ENCODE data around the gene TTLL11.

The TTLL11 gene

GRCh38 chr9:121926351-121926801 lies 166.7 kb downstream of the TTLL11 start:
- no peaks in the 10 kb centered on the region for H3K9me3 ChIP-seq (ENCODE audit: severe bottlenecking)
- DNase-seq = no peak
- H3K36me3 ChIP-seq = no peaks in the 10 kb centered on the region
- H3K27me3 ChIP-seq (ENCODE audit: insufficient read depth, low read depth, severe bottlenecking) = no peaks in the 10 kb centered on the region
- TF ChIP-seq, protein P1, sequence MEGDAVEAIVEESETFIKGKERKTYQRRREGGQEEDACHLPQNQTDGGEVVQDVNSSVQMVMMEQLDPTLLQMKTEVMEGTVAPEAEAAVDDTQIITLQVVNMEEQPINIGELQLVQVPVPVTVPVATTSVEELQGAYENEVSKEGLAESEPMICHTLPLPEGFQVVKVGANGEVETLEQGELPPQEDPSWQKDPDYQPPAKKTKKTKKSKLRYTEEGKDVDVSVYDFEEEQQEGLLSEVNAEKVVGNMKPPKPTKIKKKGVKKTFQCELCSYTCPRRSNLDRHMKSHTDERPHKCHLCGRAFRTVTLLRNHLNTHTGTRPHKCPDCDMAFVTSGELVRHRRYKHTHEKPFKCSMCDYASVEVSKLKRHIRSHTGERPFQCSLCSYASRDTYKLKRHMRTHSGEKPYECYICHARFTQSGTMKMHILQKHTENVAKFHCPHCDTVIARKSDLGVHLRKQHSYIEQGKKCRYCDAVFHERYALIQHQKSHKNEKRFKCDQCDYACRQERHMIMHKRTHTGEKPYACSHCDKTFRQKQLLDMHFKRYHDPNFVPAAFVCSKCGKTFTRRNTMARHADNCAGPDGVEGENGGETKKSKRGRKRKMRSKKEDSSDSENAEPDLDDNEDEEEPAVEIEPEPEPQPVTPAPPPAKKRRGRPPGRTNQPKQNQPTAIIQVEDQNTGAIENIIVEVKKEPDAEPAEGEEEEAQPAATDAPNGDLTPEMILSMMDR (IDR thresholded peaks at IDR 0.05; ENCODE audit: low read depth, low read length) = no peak
- H3K4me3 ChIP-seq (ENCODE audit: low read depth, low read length) = no peak overlapping the region
- H3K27ac ChIP-seq = no peak overlapping the region

- TF ChIP-seq, protein P1 (IDR thresholded peaks at IDR 0.05; ENCODE audit: low read depth, low read length) = no peak
- H3K4me3 ChIP-seq (ENCODE audit: low read depth, low read length) = no peak overlapping the region
- no peak for DNase-seq
Observed at GRCh38 chr9:121925935-121926334, 167.2 kb downstream of the TTLL11 start.

DNA sequence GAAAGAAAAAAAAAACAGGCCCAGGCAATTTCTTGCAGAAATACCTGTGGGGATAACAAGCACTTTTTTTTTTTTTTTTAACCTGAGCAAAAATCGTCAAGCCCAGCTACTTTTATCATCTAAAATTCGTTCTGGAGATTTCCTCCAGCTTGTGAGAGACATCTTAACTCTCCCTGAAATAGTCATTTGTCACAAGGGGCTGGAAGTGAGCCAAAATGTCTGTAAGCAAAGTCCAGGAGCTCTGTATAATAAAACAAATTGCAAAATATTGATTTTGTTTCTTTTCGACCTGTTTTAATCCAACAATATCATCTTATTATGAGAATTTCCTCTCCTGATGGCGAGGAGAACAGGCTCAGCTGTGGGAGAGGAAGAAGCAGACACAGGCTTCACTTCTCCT lies 168.4 kb downstream of the TTLL11 start:
- H3K36me3 ChIP-seq = no peaks in the 10 kb centered on the region
- no peak for DNase-seq
- no peaks in the 10 kb centered on the region for H3K27me3 ChIP-seq (ENCODE audit: insufficient read depth, low read depth, severe bottlenecking)
- no peaks in the 10 kb centered on the region for H3K9me3 ChIP-seq (ENCODE audit: severe bottlenecking)
- TF ChIP-seq, protein P1 (IDR thresholded peaks at IDR 0.05; ENCODE audit: low read depth, low read length) = no peak
- no peak overlapping the region for H3K4me3 ChIP-seq (ENCODE audit: low read depth, low read length)
- H3K27ac ChIP-seq = no peak overlapping the region

More at GRCh38 chr9:121925935-121926334, 167.2 kb downstream of the TTLL11 start:
- Histone ChIP-seq H3K36me3 (no peaks in the 10 kb centered on the region), H3K27ac (no peak overlapping the region), H3K9me3 (ENCODE audit: severe bottlenecking) (no peaks in the 10 kb centered on the region), H3K27me3 (ENCODE audit: insufficient read depth, low read depth, severe bottlenecking) (no peaks in the 10 kb centered on the region)

GRCh38 chr9:121921444-121921843 lies 171.7 kb downstream of the TTLL11 start:
- peak; percentile 81 for DNase-seq

DNA sequence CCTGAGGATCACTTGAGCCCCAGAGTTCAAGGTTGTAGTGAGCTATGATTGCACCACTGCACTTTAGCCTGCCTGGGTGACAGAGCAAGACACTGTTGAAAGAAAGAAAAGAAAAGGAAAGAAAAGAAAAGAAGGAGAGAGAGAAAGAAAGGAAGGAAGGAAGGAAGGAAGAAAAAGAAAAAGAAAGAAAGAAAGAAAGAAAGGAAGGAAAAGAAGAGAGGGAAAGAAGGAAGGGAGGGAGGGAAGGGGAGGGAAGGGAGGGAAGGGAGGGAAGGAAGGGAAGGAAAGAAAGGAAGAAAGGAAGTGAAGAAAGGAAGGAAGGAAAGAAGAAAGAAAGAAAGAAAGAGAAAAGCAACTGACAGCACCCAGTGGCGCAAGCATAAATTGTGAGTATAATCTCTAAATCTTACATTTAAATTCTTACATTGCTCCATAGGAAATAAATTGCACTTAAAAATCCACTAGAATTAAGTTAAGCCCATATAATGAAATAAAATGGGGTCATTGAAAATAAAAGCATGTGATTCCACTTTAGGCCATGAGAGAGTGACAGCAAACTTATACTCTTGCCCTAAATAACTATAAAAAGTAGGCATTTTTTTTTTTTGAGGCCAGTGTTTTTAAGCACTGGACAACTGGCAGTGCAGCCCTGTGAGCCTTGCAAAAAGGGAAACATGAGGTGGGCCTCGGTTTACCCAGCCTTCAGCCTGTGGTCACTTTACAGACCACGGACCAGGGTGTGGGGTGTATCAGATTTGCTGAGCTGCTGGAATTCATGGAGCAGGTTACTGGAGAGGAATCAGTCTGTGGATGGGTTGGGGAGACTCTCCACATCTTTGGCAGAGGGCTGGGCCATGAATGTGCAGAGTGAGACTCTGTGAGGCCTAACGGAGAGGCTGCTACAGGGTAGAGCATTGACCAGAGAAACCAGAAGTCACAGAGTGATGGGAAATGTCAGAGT lies 175.5 kb downstream of the TTLL11 start:
- TF ChIP-seq, protein P1 (IDR thresholded peaks at IDR 0.05; ENCODE audit: low read depth, low read length) = no peak
- H3K36me3 ChIP-seq = no peaks in the 10 kb centered on the region
- H3K4me3 ChIP-seq (ENCODE audit: low read depth, low read length) = no peak overlapping the region
- DNase-seq = no peak
- H3K27ac ChIP-seq = no peak overlapping the region
- no peaks in the 10 kb centered on the region for H3K9me3 ChIP-seq (ENCODE audit: severe bottlenecking)
- no peaks in the 10 kb centered on the region for H3K27me3 ChIP-seq (ENCODE audit: insufficient read depth, low read depth, severe bottlenecking)

More at GRCh38 chr9:121921444-121921843, 171.7 kb downstream of the TTLL11 start:
- H3K27me3 ChIP-seq (ENCODE audit: insufficient read depth, low read depth, severe bottlenecking) = no peaks in the 10 kb centered on the region
- H3K36me3 ChIP-seq = no peaks in the 10 kb centered on the region
- H3K27ac ChIP-seq = peak overlapping the region; percentile 80
- H3K4me3 ChIP-seq (ENCODE audit: low read depth, low read length) = 0 out of 2 replicates have a peak overlapping the region, but pooled peaks have one; percentile 1
- TF ChIP-seq, protein P1 (IDR thresholded peaks at IDR 0.05; ENCODE audit: low read depth, low read length) = no peak
- no peaks in the 10 kb centered on the region for H3K9me3 ChIP-seq (ENCODE audit: severe bottlenecking)

Measured in WERI-Rb-1 (cell line).